Epithelial cell of esophagus (primary cell): ENCODE results near the gene GLIPR2.
"Not testable (repeated sequence)": the region's sequence is repeated elsewhere in the genome, so short reads cannot be mapped to it uniquely, and the experiment has no call there.

Experiments used
- DNase-seq: peaks from one replicate; pipeline ENCODE4 v3.0.0; 2010; ENCODE audit warnings: low read depth
- H3K4me3 ChIP-seq: 2 replicates; pipeline ENCODE4 v1.5.1; 2011; ENCODE audit warnings: mild to moderate bottlenecking, low read length, control low read depth
- CTCF ChIP-seq: IDR thresholded peaks from 2 replicates; pipeline ENCODE4 v1.5.1; 2011; ENCODE audit warnings: low read depth, mild to moderate bottlenecking, low read length, control low read depth, inconsistent platforms; ENCODE audit not compliant: insufficient read depth; ENCODE audit errors: missing control alignments

The GLIPR2 gene, protein sequence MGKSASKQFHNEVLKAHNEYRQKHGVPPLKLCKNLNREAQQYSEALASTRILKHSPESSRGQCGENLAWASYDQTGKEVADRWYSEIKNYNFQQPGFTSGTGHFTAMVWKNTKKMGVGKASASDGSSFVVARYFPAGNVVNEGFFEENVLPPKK

GRCh38 chr9:36136272-36136893 lies at the start of gene GLIPR2:
Gene GLIPR2 (plus strand): TSS chr9:36136733. CDS start chr9:36136779, 46 bp downstream.
- peak within 1 kb of the TSS; percentile 45 for H3K4me3 ChIP-seq
- no peak for TF ChIP-seq CTCF
- peak; percentile 75 for DNase-seq

DNA sequence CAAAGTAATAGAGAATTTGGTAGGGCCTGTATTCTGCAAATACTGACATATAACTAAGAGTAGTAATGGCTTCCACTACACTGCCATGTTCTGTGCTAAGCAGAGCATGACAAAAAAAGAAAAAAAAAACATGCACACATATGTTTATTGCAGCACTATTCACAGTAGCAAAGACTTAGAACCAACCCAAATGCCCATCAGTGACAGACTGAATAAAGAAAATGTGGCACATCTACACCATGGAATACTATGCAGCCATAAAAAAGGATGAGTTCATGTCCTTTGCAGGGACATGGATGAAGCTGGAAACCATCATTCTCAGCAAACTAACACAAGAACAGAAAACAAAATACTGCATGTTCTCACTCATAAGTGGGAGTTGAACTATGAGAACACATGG lies 49.5 kb upstream of the GLIPR2 start:
- not testable (repeated sequence) for DNase-seq, H3K4me3 ChIP-seq

- no peak for TF ChIP-seq CTCF
- DNase-seq, result no peak
- H3K4me3 ChIP-seq, result no peak overlapping the region
Measured at GRCh38 chr9:36088020-36088419, 48.5 kb upstream of the GLIPR2 start.

- DNase-seq, result peak; percentile 19
- no peak for TF ChIP-seq CTCF
- no peak overlapping the region for H3K4me3 ChIP-seq
Measured at GRCh38 chr9:36091026-36091953, 45.2 kb upstream of the GLIPR2 start.

- no peak for TF ChIP-seq CTCF
Measured at GRCh38 chr9:36092014-36092413, 44.5 kb upstream of the GLIPR2 start.

DNA sequence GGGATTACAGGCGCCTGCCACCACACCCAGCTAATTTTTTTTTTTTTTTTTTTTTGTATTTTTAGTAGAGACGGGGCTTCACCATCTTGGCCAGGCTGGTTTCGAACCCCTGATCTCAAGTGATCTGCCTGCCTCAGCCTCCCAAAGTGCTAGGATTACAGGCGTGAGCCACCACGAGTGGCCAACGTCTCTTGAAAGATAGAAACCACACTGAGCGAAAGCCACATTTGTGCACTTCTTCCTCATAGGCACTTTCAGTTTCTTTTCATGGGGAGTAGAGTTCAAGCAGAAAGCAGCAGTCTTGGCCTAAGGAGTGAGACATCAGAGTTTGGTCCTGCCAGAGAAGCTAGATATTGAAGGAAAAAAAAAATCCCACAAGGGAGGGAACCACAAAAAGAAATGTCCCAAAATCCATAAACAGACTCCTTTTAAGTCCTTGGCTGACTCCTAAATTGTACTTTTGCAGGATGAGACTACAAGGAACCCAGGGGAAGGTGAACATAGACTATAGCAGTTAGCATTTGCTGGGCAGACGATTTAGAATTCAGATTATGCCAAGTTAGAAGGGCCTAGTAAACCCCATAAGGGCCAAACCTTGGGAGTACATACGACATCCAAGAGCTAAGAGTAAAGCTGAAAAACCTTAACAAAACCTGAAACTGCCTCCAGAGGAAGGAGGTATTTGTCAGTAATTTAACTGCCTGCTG lies 43.9 kb upstream of the GLIPR2 start:
- no peak for DNase-seq
- H3K4me3 ChIP-seq, result no peak overlapping the region
- no peak for TF ChIP-seq CTCF

More at GRCh38 chr9:36092014-36092413, 44.5 kb upstream of the GLIPR2 start:
- no peak overlapping the region for H3K4me3 ChIP-seq
- DNase-seq, result no peak

GRCh38 chr9:36093384-36093783 lies 43.1 kb upstream of the GLIPR2 start:
- DNase-seq, result no peak
- TF ChIP-seq CTCF, result no peak

More at GRCh38 chr9:36093384-36093783, 43.1 kb upstream of the GLIPR2 start:
- H3K4me3 ChIP-seq, result no peak overlapping the region
